A549 (cell line): ENCODE measurements around the gene TMEM185B. TPM values are rescaled to one million over a fixed set of nuclear protein-coding genes. Genes with fewer than 3 reads are reported as not detected.

Experiments
- ATAC-seq, 2 experiments: fragments of 200-7000 bp in 1 of 2; fragments of >200 bp in 1 of 2; cut with Nextera tagmentation in 1 of 2; cut with Tn5 transposase in 1 of 2; 3 replicates each; pipeline versions ENCODE4 v1.8.0 to v1.9.1; 2018 to 2020; ENCODE audit warnings: mild to moderate bottlenecking in 1 of 2, moderate library complexity in 1 of 2
- CTCF ChIA-PET: fragments of 300-600 bp; sonication (Branson Sonifier 250); formaldehyde crosslinking; extraction: SDS; loops from one replicate; lab custom pipeline; 2021; ENCODE audit warnings: antibody characterized with exemption, inconsistent platforms; lab: Yijun Ruan, JAX
- POLR2A ChIA-PET: fragments of 350-600 bp; formaldehyde crosslinking; extraction: SDS; loops from one replicate; lab custom pipeline; 2021; ENCODE audit warnings: antibody characterized with exemption, inconsistent platforms; lab: Yijun Ruan, JAX
- DNase-seq, 2 experiments: peaks; one replicate each; pipeline versions ENCODE4 v3.0.0 to v3.0.0-alpha.2; 2011 to 2016; ENCODE audit warnings: low read depth in 1 of 2, low spot score in 1 of 2
- FAIRE-seq: peaks from 2 replicates; lab custom pipeline; 2011; peaks lifted over from hg19 to GRCh38; lab: Jason Lieb, UNC
- H3K27ac ChIP-seq, 2 experiments: fragments of >200 bp; sonication (Bioruptor Twin); formaldehyde crosslinking; 3 replicates each; pipeline ENCODE4 v1.5.1; 2016 to 2017
- H3K4me1 ChIP-seq: fragments of >200 bp; sonication (Bioruptor Twin); formaldehyde crosslinking; 3 replicates; pipeline ENCODE4 v1.6.1; 2016
- H3K4me2 ChIP-seq: fragments of >200 bp; sonication (Bioruptor Twin); formaldehyde crosslinking; 3 replicates; pipeline ENCODE4 v1.6.1; 2016
- H3K4me3 ChIP-seq: fragments of >200 bp; sonication (Bioruptor Twin); formaldehyde crosslinking; 3 replicates; pipeline ENCODE4 v1.5.1; 2016
- H3K9me3 ChIP-seq: fragments of >200 bp; sonication (Bioruptor Twin); formaldehyde crosslinking; 3 replicates; pipeline ENCODE4 v1.6.1; 2016
- BCL3 ChIP-seq: fragments of >200 bp; sonication (Bioruptor Twin); formaldehyde crosslinking; IDR thresholded peaks from 3 replicates; pipeline ENCODE4 v1.6.1; 2016
- BHLHE40 ChIP-seq: IDR thresholded peaks from 2 replicates; pipeline ENCODE4 v1.6.1; 2012; ENCODE audit warnings: low read depth, low read length, inconsistent platforms
- E2F6 ChIP-seq: IDR thresholded peaks from 2 replicates; pipeline ENCODE4 v1.6.1; 2012; ENCODE audit warnings: low read depth, borderline replicate concordance
- EP300 ChIP-seq, 2 experiments: fragments of >200 bp; sonication (Bioruptor Twin); formaldehyde crosslinking; IDR thresholded peaks; 2 replicates in 1 of 2; 3 replicates in 1 of 2; pipeline ENCODE4 v1.6.1; 2016 to 2017
- FOSL2 ChIP-seq, 2 experiments: fragments of 450-650 bp in 1 of 2; fragments of >200 bp in 1 of 2; sonication (Bioruptor Twin) in 1 of 2; formaldehyde crosslinking; IDR thresholded peaks; 2 replicates each; pipeline versions ENCODE4 v1.5.0 to v1.6.1; 2016 to 2020; ENCODE audit warnings: mild to moderate bottlenecking in 1 of 2, moderate library complexity in 1 of 2
- HDAC2 ChIP-seq: fragments of 200-600 bp; sonication (generic); IDR thresholded peaks from 2 replicates; pipeline ENCODE4 v1.6.1; 2016
- HES2 ChIP-seq: fragments of >200 bp; sonication (Bioruptor Twin); formaldehyde crosslinking; IDR thresholded peaks from 2 replicates; pipeline ENCODE4 v1.6.1; 2016
- HMGXB4 ChIP-seq: fragments of 250-450 bp; sonication (Bioruptor Pico); IDR thresholded peaks from 2 replicates; pipeline ENCODE4 v1.5.0; 2021; ENCODE audit warnings: mild to moderate bottlenecking, moderate library complexity, borderline replicate concordance
- JUN ChIP-seq, 2 experiments: fragments of >200 bp; sonication (Bioruptor Twin); formaldehyde crosslinking; IDR thresholded peaks; 2 replicates in 1 of 2; 3 replicates in 1 of 2; pipeline ENCODE4 v1.6.1; 2016 to 2017
- MAFK ChIP-seq: fragments of 450-650 bp; IDR thresholded peaks from 2 replicates; pipeline ENCODE4 v1.6.1; 2014; ENCODE audit not compliant: partially characterized antibody
- MAX ChIP-seq: IDR thresholded peaks from 2 replicates; pipeline ENCODE4 v1.6.1; 2012
- MYC ChIP-seq: IDR thresholded peaks from 2 replicates; pipeline ENCODE4 v1.6.1; 2012; ENCODE audit warnings: mild to moderate bottlenecking, inconsistent platforms, low read length, improper control_type of control experiment, borderline replicate concordance
- NFE2L2 ChIP-seq: fragments of 150-350 bp; conservative IDR thresholded peaks from 2 replicates; pipeline ENCODE4 v1.6.1; 2014; ENCODE audit warnings: low read length
- NR3C1 ChIP-seq: fragments of >200 bp; sonication (Bioruptor Twin); formaldehyde crosslinking; IDR thresholded peaks from 3 replicates; pipeline ENCODE4 v1.6.1; 2017
- PBX3 ChIP-seq: IDR thresholded peaks from 2 replicates; pipeline ENCODE4 v1.6.1; 2012
- POLR2A ChIP-seq: IDR thresholded peaks from 2 replicates; pipeline ENCODE4 v1.6.1; 2012; ENCODE audit warnings: mild to moderate bottlenecking, low read length
- RCOR1 ChIP-seq: fragments of 150-350 bp; IDR thresholded peaks from 2 replicates; pipeline ENCODE4 v1.6.1; 2014; ENCODE audit warnings: antibody characterized with exemption, low read length, low read depth
- RFX5 ChIP-seq: fragments of 450-650 bp; IDR thresholded peaks from 2 replicates; pipeline ENCODE4 v1.7.1; 2014; ENCODE audit warnings: antibody characterized with exemption, mild to moderate bottlenecking, moderate library complexity
- TP53 ChIP-seq: fragments of 250-450 bp; sonication (Bioruptor Pico); IDR thresholded peaks from 2 replicates; pipeline ENCODE4 v1.5.0; 2021; ENCODE audit warnings: mild to moderate bottlenecking, moderate library complexity
- ZNF302 ChIP-seq: fragments of 250-450 bp; sonication (Bioruptor Pico); IDR thresholded peaks from 2 replicates; pipeline ENCODE4 v1.9.0; 2021; ENCODE audit warnings: inconsistent platforms, mild to moderate bottlenecking, moderate library complexity
- ZSCAN20 ChIP-seq: fragments of 250-450 bp; sonication (Bioruptor Pico); IDR thresholded peaks from 2 replicates; pipeline ENCODE4 v1.8.0; 2022; ENCODE audit warnings: mild to moderate bottlenecking, moderate library complexity
- WGBS: methylation state at CpG from one replicate; pipeline ENCODE4 v1.1.6; 2017; ENCODE audit errors: missing lambda C conversion rate; 5-methylcytosine and 5-hydroxymethylcytosine counted together
- polyA plus RNA-seq, 4 experiments: library from polyadenylated mRNA; depleted of rRNA in 3 of 4; stranded (reverse); fragments of >200 nt; fragmentation: RNase III in 1 of 4; extraction: RNeasy Plus Mini Kit Qiagen cat#74134 plus additional on column Dnase treatment in 1 of 4; gene quantifications; 2 replicates in 3 of 4; 3 replicates in 1 of 4; pipeline ENCODE4 v1.2.3, GENCODE V29; 2011 to 2017

The TMEM185B gene
- polyA plus RNA-seq, 2 of the 4 experiments (the other 2 are of a cell fraction) = 30.3 to 41.8 TPM

GRCh38 chr2:120252225-120253020 is 29.2 kb upstream of the TMEM185B start, which contains the start of gene RALB:
TSS of gene RALB (plus strand) at chr2:120252852. CDS start at chr2:120278665, 25,813 bp downstream.
- WGBS = 0% methylated on average over 14 of the region's 71 CpGs
- Histone ChIP-seq H3K4me3 (peak within 1 kb of the TSS; percentile 79), H3K9me3 (no peaks in the 10 kb centered on the region), H3K4me2 (peak within 1 kb of the TSS; percentile 93), H3K27ac (peak within 1 kb of the TSS; percentile 92 to 98), H3K4me1 (peaks cover 11% of the 10 kb centered on the region)
- peak; percentile 90 to 94 for ATAC-seq
- no peak for TF ChIP-seq NFE2L2
- TF ChIP-seq POLR2A = peak; percentile 56
- peak; percentile 39; the same call in 1 of the 2 replicates for TF ChIP-seq MAX
- no peak for TF ChIP-seq HES2
- TF ChIP-seq HDAC2 = no peak
- 0 out of 2 replicates have a peak, but pooled peaks have one; percentile 20 for TF ChIP-seq MYC
- TF ChIP-seq JUN (IDR thresholded peaks at IDR 0.05) = peak in 1 of 2 experiments; percentile 62; a peak in 1 of 5 replicates
- FAIRE-seq = no peak
- peak; percentile 96 for DNase-seq
- ChIA-PET POLR2A (interaction anchor here (0.6 to 1.3 kb wide), 7 partner anchors 13 to 574 kb away, joined by 3 to 15 read pairs (median 3); partner anchors contain the start of genes TMEM177 and TMEM185B), CTCF (interaction anchor here (0.5 to 3.6 kb wide), 10 partner anchors 12 to 500 kb away, joined by 3 to 23 read pairs (median 4); no protein-coding TSS in a partner anchor)

GRCh38 chr2:120251880-120252224 is 28.7 kb upstream of the TMEM185B start:
- Histone ChIP-seq H3K4me2 (peak overlapping the region; percentile 93), H3K9me3 (no peaks in the 10 kb centered on the region), H3K27ac (peak overlapping the region; percentile 69 to 98), H3K4me1 (peaks cover 11% of the 10 kb centered on the region), H3K4me3 (peak overlapping the region; percentile 79)
- FAIRE-seq = no peak
- TF ChIP-seq BCL3 (no peak), RCOR1 (no peak), RFX5 (no peak), MAFK (no peak), BHLHE40 (no peak), NR3C1 (no peak), E2F6 (no peak), HMGXB4 (CRISPR knock-in tag) (no peak), HDAC2 (no peak), ZSCAN20 (CRISPR knock-in tag) (no peak), HES2 (no peak), ZNF302 (CRISPR knock-in tag) (no peak), FOSL2 (IDR thresholded peaks at IDR 0.05) (no peak), FOSL2 (CRISPR knock-in tag; IDR thresholded peaks at IDR 0.05) (no peak), MAX (no peak), PBX3 (no peak), TP53 (CRISPR knock-in tag) (no peak), EP300 (IDR thresholded peaks at IDR 0.05) (no peak)
- POLR2A ChIA-PET = interaction anchor here (0.6 to 1.3 kb wide), 7 partner anchors 12 to 573 kb away, joined by 3 to 15 read pairs (median 3); partner anchors contain the start of genes TMEM177 and TMEM185B
- no peak for DNase-seq
- CTCF ChIA-PET = interaction anchor here (1.0 to 3.6 kb wide), 9 partner anchors 12 to 499 kb away, joined by 3 to 23 read pairs (median 4); no protein-coding TSS in a partner anchor
- 50% methylated on average over 6 of the region's 6 CpGs for WGBS
- ATAC-seq = no peak
